ENCODE data around the gene AP2A2.

AP2A2 gene

DNA sequence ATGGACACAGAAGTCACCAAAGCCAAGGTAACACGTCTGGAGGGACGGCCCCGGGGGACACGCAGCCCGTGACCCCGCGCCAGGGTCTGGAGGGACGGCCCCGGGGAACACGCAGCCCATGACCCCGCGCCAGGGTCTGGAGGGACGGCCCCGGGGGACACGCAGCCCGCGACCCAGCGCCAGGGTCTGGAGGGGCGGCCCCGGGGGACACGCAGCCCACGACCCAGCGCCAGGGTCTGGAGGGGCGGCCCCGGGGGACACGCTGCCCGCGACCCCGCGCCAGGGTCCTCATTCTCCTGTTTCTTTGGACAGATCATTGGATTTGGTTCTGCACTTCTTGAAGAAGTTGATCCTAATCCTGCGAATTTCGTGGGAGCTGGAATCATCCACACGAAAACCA, 83.7 kb downstream of the AP2A2 start:
- Histone ChIP-seq H3K27me3 (ENCODE audit: control insufficient read depth in 5 of 5, insufficient read depth in 4 of 5, low read length in 5 of 5) (no peaks in the 10 kb centered on the region), H3K9me3 (ENCODE audit: control insufficient read depth in 5 of 5, low read length in 5 of 5) (no peaks in the 10 kb centered on the region), H3K27ac (ENCODE audit: low read depth, low read length) (no peak overlapping the region), H3K36me3 (ENCODE audit: control insufficient read depth in 5 of 5, insufficient read depth in 5 of 5, low read length in 5 of 5) (peaks cover 0 to 95% (median 73%) of the 10 kb centered on the region in 5 donors), H3K9ac (ENCODE audit: low read length in 5 of 5) (no peak overlapping the region), H3K4me1 (ENCODE audit: control insufficient read depth in 5 of 5, insufficient read depth in 5 of 5, low read length in 5 of 5) (peaks cover 0 to 14% (median 7%) of the 10 kb centered on the region in 5 donors), H3K4me3 (ENCODE audit: low read depth in 1 of 5, low read length in 5 of 5) (no peak overlapping the region)

DNA sequence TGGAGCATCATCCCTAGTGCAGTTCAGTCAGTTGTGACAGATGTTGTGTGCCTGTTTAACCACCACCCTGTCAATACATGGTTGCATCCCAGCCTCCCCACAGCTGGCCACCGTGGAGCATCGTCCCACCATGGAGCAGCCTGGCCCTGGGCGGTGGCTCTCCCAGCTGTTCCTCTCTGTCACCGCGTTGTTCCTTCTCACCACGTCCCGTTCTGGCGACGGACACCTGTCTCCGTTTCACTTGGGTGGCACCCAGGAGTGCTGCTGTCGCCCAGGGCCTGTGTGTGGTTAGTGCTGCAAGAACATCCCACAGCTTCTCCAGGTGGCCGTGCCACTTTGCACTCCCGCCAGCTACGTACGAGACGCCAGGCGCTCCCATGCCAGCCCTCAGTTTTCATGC, 84.3 kb downstream of the AP2A2 start:
- Histone ChIP-seq H3K27ac (ENCODE audit: low read depth, low read length) (no peak overlapping the region), H3K4me1 (ENCODE audit: control insufficient read depth in 5 of 5, insufficient read depth in 5 of 5, low read length in 5 of 5) (peaks cover 0 to 14% (median 7%) of the 10 kb centered on the region in 5 donors), H3K9ac (ENCODE audit: low read length in 5 of 5) (no peak overlapping the region), H3K4me3 (ENCODE audit: low read depth in 1 of 5, low read length in 5 of 5) (no peak overlapping the region), H3K9me3 (ENCODE audit: control insufficient read depth in 5 of 5, low read length in 5 of 5) (no peaks in the 10 kb centered on the region), H3K36me3 (ENCODE audit: control insufficient read depth in 5 of 5, insufficient read depth in 5 of 5, low read length in 5 of 5) (peaks cover 0 to 89% (median 66%) of the 10 kb centered on the region in 5 donors), H3K27me3 (ENCODE audit: control insufficient read depth in 5 of 5, insufficient read depth in 4 of 5, low read length in 5 of 5) (no peaks in the 10 kb centered on the region)

DNA sequence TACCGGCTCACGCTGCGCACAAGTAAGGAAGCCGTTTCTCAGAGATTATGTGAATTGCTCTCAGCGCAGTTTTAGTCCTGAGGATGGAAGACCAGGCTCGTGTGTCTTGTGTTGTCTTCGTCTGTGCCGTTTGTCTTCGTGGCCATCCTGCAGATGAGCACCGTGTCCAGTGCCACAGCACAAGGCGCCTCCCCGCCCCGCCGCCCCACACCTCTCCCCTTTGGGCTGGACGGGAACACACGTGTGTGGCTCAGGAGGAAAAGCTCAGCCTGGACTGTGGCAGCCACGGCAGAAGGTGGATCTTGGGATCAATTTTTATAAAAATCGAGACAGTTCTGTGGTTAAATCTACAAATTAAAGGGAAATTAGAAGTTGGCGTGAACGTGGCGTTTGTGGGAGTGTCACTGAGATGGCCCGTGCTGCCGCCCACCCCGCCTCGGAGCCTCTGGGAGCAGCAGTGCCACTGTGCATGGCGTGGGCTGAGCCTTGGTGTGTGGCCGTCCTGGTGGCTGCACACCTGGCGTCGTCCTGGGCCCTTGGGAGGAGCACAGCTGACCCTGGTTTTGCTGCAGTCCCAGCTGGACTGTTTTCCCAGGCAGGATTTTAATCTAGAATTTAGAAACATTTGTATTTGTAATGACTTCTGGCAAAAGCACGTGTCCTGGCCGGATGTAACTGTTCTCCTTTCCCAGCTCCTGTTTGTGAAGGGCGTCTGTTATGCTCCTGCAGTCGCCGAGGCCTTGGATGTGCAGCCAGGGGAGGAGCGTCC, 85.1 kb downstream of the AP2A2 start:
- Histone ChIP-seq H3K27me3 (ENCODE audit: control insufficient read depth in 5 of 5, insufficient read depth in 4 of 5, low read length in 5 of 5) (no peaks in the 10 kb centered on the region), H3K9me3 (ENCODE audit: control insufficient read depth in 5 of 5, low read length in 5 of 5) (no peaks in the 10 kb centered on the region), H3K9ac (ENCODE audit: low read length in 5 of 5) (no peak overlapping the region), H3K4me3 (ENCODE audit: low read depth in 1 of 5, low read length in 5 of 5) (no peak overlapping the region), H3K4me1 (ENCODE audit: control insufficient read depth in 5 of 5, insufficient read depth in 5 of 5, low read length in 5 of 5) (peaks cover 0 to 14% (median 7%) of the 10 kb centered on the region in 5 donors), H3K27ac (ENCODE audit: low read depth, low read length) (no peak overlapping the region), H3K36me3 (ENCODE audit: control insufficient read depth in 5 of 5, insufficient read depth in 5 of 5, low read length in 5 of 5) (peaks cover 0 to 82% (median 63%) of the 10 kb centered on the region in 5 donors)

DNA sequence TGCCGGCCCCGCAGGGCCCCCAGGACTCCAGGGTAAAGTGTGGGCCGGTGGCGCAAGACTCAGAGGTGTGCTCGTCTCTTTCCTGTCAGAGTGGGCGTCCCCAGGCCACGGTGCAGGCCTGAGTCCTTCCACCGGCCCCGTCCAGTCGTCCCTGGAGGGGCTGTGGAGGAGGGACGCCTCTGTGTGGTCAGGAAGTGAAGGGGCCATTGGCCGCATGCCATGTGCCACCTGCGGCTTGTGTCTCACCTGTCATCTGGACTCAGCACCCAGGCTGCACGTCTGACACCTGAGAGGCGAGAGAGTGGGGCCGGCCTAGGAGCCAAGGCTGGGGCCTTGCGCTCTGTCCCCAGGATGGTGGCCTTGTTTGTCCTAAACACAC, 85.6 kb downstream of the AP2A2 start:
- H3K27ac ChIP-seq (ENCODE audit: low read depth, low read length) = no peak overlapping the region
- peaks cover 0 to 8% (median 7%) of the 10 kb centered on the region in 5 donors for H3K4me1 ChIP-seq (ENCODE audit: control insufficient read depth in 5 of 5, insufficient read depth in 5 of 5, low read length in 5 of 5)
- H3K9ac ChIP-seq (ENCODE audit: low read length in 5 of 5) = no peak overlapping the region
- no peaks in the 10 kb centered on the region for H3K9me3 ChIP-seq (ENCODE audit: control insufficient read depth in 5 of 5, low read length in 5 of 5)
- no peak overlapping the region for H3K4me3 ChIP-seq (ENCODE audit: low read depth in 1 of 5, low read length in 5 of 5)
- H3K36me3 ChIP-seq (ENCODE audit: control insufficient read depth in 5 of 5, insufficient read depth in 5 of 5, low read length in 5 of 5) = peaks cover 0 to 76% (median 60%) of the 10 kb centered on the region in 5 donors
- no peaks in the 10 kb centered on the region for H3K27me3 ChIP-seq (ENCODE audit: control insufficient read depth in 5 of 5, insufficient read depth in 4 of 5, low read length in 5 of 5)

DNA sequence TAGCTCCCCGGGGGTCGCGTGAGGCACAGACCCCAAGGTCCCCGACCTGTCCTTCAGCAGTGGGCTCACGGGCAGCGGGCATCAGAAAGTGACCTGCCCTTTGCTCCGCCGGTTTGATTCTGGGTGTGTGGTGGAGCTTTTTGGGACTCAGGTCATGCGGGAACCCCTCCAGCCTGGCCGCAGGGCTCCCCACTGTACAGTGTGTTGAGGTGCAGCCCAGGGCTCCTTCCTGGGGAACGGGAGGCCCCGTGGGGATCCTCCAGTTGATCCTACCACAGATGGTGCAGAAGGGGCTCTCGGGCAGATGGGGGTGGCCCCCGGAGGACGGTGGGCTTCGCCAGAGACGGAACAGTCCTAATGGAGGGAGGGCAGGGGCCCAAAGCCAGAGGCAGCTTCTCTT, 86.6 kb downstream of the AP2A2 start:
- no peaks in the 10 kb centered on the region for H3K27me3 ChIP-seq (ENCODE audit: control insufficient read depth in 5 of 5, insufficient read depth in 4 of 5, low read length in 5 of 5)
- H3K27ac ChIP-seq (ENCODE audit: low read depth, low read length) = no peak overlapping the region
- no peaks in the 10 kb centered on the region for H3K9me3 ChIP-seq (ENCODE audit: control insufficient read depth in 5 of 5, low read length in 5 of 5)
- no peaks in the 10 kb centered on the region for H3K4me1 ChIP-seq (ENCODE audit: control insufficient read depth in 5 of 5, insufficient read depth in 5 of 5, low read length in 5 of 5)
- H3K36me3 ChIP-seq (ENCODE audit: control insufficient read depth in 5 of 5, insufficient read depth in 5 of 5, low read length in 5 of 5) = peaks cover 0 to 66% (median 54%) of the 10 kb centered on the region in 5 donors
- no peak overlapping the region for H3K4me3 ChIP-seq (ENCODE audit: low read depth in 1 of 5, low read length in 5 of 5)
- no peak overlapping the region for H3K9ac ChIP-seq (ENCODE audit: low read length in 5 of 5)

DNA sequence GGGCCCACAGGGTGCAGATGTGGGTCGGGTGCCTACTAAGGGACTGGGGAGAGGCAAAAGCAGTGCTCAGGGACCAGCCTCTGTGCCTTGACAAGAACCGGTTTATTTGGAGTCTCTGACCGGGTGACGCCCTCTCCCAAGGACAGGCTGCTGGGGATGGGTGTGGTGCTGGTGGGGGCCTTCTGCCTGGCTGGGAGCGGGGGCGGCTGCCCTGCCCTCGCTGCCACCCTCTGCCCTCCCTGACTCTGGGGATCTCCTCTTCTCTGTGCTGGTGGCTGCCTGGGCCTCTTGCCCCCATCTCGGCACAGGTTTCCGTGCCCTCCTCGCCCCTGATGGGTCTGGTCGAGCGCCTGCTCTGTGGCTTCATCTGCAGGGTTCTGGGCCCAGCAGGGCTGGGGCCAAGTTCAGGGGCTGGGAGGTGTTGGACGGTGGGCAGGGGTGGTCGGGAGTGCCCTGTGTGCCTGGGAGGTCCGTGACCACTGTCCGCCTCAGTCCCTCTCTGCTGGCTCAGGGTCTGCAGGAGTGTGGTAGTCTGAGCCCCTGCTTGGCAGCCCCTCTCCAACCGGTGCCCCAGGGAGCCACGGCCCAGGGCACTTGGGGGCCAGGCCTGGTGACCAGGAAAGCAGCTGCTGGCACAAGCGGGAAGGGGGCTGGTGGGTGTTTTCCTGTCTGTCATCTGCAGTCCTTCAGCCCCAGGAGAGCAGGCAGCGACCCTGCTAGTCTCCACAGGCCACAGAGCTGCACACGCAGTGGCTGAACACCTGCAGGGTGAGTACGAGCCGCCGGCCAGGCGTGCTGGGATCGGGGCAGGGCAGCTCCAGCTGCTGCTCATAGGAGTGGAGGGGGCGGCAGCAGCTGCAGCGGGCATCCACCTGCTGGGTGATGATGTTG, 87.3 kb downstream of the AP2A2 start:
- no peak overlapping the region for H3K9ac ChIP-seq (ENCODE audit: low read length in 5 of 5)
- no peak overlapping the region for H3K27ac ChIP-seq (ENCODE audit: low read depth, low read length)
- no peaks in the 10 kb centered on the region for H3K27me3 ChIP-seq (ENCODE audit: control insufficient read depth in 5 of 5, insufficient read depth in 4 of 5, low read length in 5 of 5)
- H3K4me1 ChIP-seq (ENCODE audit: control insufficient read depth in 5 of 5, insufficient read depth in 5 of 5, low read length in 5 of 5) = no peaks in the 10 kb centered on the region
- H3K36me3 ChIP-seq (ENCODE audit: control insufficient read depth in 5 of 5, insufficient read depth in 5 of 5, low read length in 5 of 5) = peaks cover 0 to 62% (median 47%) of the 10 kb centered on the region in 5 donors
- H3K4me3 ChIP-seq (ENCODE audit: low read depth in 1 of 5, low read length in 5 of 5) = no peak overlapping the region
- H3K9me3 ChIP-seq (ENCODE audit: control insufficient read depth in 5 of 5, low read length in 5 of 5) = peaks cover 0 to 2% (median 0%) of the 10 kb centered on the region in 5 donors

DNA sequence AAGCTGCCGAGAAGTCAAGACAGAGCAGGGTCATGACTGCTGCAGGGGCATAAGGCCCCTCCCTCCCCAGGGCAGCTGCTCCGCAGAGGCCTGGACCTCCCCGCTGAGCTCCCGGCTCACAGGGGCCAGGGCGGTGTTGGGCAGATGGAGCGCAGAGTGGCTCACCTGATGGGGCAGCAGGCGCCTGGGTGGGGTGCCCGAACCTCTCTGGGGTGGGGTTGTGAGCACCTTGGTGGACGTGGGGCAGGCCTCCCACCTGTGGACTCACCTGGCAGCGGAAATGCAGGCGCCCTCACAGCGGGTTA, 87.9 kb downstream of the AP2A2 start:
- Histone ChIP-seq H3K36me3 (ENCODE audit: control insufficient read depth in 5 of 5, insufficient read depth in 5 of 5, low read length in 5 of 5) (peaks cover 0 to 60% (median 41%) of the 10 kb centered on the region in 5 donors), H3K4me1 (ENCODE audit: control insufficient read depth in 5 of 5, insufficient read depth in 5 of 5, low read length in 5 of 5) (no peaks in the 10 kb centered on the region), H3K27ac (ENCODE audit: low read depth, low read length) (no peak overlapping the region), H3K4me3 (ENCODE audit: low read depth in 1 of 5, low read length in 5 of 5) (no peak overlapping the region), H3K9me3 (ENCODE audit: control insufficient read depth in 5 of 5, low read length in 5 of 5) (peaks cover 0 to 2% (median 0%) of the 10 kb centered on the region in 5 donors), H3K27me3 (ENCODE audit: control insufficient read depth in 5 of 5, insufficient read depth in 4 of 5, low read length in 5 of 5) (no peaks in the 10 kb centered on the region), H3K9ac (ENCODE audit: low read length in 5 of 5) (no peak overlapping the region)

DNA sequence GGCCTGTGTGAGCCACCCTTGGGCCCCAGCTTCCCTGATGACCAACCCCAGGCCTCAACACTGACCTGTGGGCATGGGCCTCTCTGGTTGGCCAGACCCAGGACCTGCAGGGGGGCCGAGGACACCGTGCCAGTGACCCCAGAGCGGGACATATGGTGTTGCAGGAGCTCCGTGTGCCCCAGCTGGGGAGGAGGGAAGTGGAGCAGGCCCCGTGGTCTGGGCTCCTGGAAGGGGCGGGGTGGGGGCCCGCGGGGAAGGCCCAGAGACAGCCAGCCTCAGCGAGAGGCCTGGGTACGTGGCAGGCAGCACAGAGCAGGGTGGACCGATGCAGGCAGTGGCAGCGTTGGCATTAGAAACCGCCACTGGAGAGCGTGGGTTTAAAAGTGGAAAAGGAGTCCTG, 88.6 kb downstream of the AP2A2 start:
- H3K27me3 ChIP-seq (ENCODE audit: control insufficient read depth in 5 of 5, insufficient read depth in 4 of 5, low read length in 5 of 5) = no peaks in the 10 kb centered on the region
- H3K4me1 ChIP-seq (ENCODE audit: control insufficient read depth in 5 of 5, insufficient read depth in 5 of 5, low read length in 5 of 5) = no peaks in the 10 kb centered on the region
- H3K9ac ChIP-seq (ENCODE audit: low read length in 5 of 5) = no peak overlapping the region
- no peak overlapping the region for H3K4me3 ChIP-seq (ENCODE audit: low read depth in 1 of 5, low read length in 5 of 5)
- peaks cover 0 to 2% (median 0%) of the 10 kb centered on the region in 5 donors for H3K9me3 ChIP-seq (ENCODE audit: control insufficient read depth in 5 of 5, low read length in 5 of 5)
- no peak overlapping the region for H3K27ac ChIP-seq (ENCODE audit: low read depth, low read length)
- H3K36me3 ChIP-seq (ENCODE audit: control insufficient read depth in 5 of 5, insufficient read depth in 5 of 5, low read length in 5 of 5) = peaks cover 0 to 60% (median 34%) of the 10 kb centered on the region in 5 donors

DNA sequence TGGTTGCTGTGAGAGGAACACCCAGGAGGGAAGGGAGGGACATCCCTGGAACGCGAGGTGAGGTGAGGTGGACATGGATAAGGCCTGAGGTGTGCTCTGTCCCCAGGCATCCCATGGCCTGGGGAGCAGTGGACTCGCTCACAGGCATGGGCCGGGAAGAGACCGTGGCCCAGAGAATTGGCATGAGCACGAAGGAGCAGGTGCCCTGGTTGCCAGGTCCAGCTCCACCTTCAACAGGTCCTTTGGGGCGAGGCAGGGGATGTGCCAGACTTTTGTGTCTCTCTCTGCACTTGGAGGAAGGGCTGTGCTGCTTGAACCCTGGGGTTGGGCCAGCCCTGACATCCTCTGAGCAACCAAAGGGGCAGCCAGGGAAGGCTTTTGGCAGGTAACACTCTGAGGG, 89.4 kb downstream of the AP2A2 start:
- Histone ChIP-seq H3K9me3 (ENCODE audit: control insufficient read depth in 5 of 5, low read length in 5 of 5) (peaks cover 0 to 2% (median 0%) of the 10 kb centered on the region in 5 donors), H3K27me3 (ENCODE audit: control insufficient read depth in 5 of 5, insufficient read depth in 4 of 5, low read length in 5 of 5) (no peaks in the 10 kb centered on the region), H3K4me1 (ENCODE audit: control insufficient read depth in 5 of 5, insufficient read depth in 5 of 5, low read length in 5 of 5) (no peaks in the 10 kb centered on the region), H3K36me3 (ENCODE audit: control insufficient read depth in 5 of 5, insufficient read depth in 5 of 5, low read length in 5 of 5) (peaks cover 0 to 55% (median 26%) of the 10 kb centered on the region in 5 donors), H3K4me3 (ENCODE audit: low read depth in 1 of 5, low read length in 5 of 5) (no peak overlapping the region), H3K9ac (ENCODE audit: low read length in 5 of 5) (no peak overlapping the region), H3K27ac (ENCODE audit: low read depth, low read length) (no peak overlapping the region)

All from subcutaneous abdominal adipose tissue (tissue), 5 donors.